Astrocyte of the cerebellum (primary cell): ENCODE measurements around the gene ATP8A2.

ENCODE experiments used
- DNase-seq: peaks from one replicate; pipeline ENCODE4 v3.0.0-alpha.2; 2011; ENCODE audit warnings: low read depth
- H3K4me3 ChIP-seq: 2 replicates; pipeline ENCODE4 v1.5.1; 2011; ENCODE audit warnings: mild to moderate bottlenecking, low read depth, low read length, moderate library complexity
- CTCF ChIP-seq: IDR thresholded peaks from 2 replicates; pipeline ENCODE4 v1.5.1; 2012; ENCODE audit warnings: low read length, low read depth, moderate library complexity, mild to moderate bottlenecking; ENCODE audit errors: missing control alignments
- in situ Hi-C: cut with HindIII; loops from 2 replicates; pipeline ENCODE4 v1.10.0; 2017; ENCODE audit warnings: low sequenced_read_pairs

Gene ATP8A2

GRCh38 chr13:25689539-25689938 lies 317.8 kb downstream of the ATP8A2 start:
- in situ Hi-C loops = no loop called here
- no peak overlapping the region for H3K4me3 ChIP-seq
- no peak for TF ChIP-seq CTCF
- no peak for DNase-seq

- no peak overlapping the region for H3K4me3 ChIP-seq
- DNase-seq = no peak
- TF ChIP-seq CTCF = no peak
- in situ Hi-C loops = no loop called here
These were observed 318.8 kb downstream of the ATP8A2 start for GRCh38 chr13:25690582-25690981.

- in situ Hi-C loops = no loop called here
- H3K4me3 ChIP-seq = no peak overlapping the region
- no peak for TF ChIP-seq CTCF
- DNase-seq = no peak
These were observed 319.9 kb downstream of the ATP8A2 start for GRCh38 chr13:25691654-25692053.

- no peak for TF ChIP-seq CTCF
- DNase-seq = peak; percentile 3
- in situ Hi-C loops = no loop called here
- H3K4me3 ChIP-seq = no peak overlapping the region
These were observed 320.3 kb downstream of the ATP8A2 start for GRCh38 chr13:25692099-25692498.

- in situ Hi-C loops = no loop called here
- no peak for TF ChIP-seq CTCF
- DNase-seq = no peak
- no peak overlapping the region for H3K4me3 ChIP-seq
These were observed 327.3 kb downstream of the ATP8A2 start for GRCh38 chr13:25699056-25699455.

- TF ChIP-seq CTCF = no peak
- in situ Hi-C loops = no loop called here
- no peak overlapping the region for H3K4me3 ChIP-seq
- peak; percentile 35 for DNase-seq
These were observed 327.8 kb downstream of the ATP8A2 start for GRCh38 chr13:25699600-25699999.

- no peak overlapping the region for H3K4me3 ChIP-seq
- no peak for TF ChIP-seq CTCF
- in situ Hi-C loops = no loop called here
- DNase-seq = no peak
These were observed 329.5 kb downstream of the ATP8A2 start for GRCh38 chr13:25701304-25701703.
